GM12872 (cell line): ENCODE results near the gene BEX1.

Source experiments
- CTCF ChIP-seq: IDR thresholded peaks from 3 replicates; pipeline ENCODE4 v1.5.1; 2011; ENCODE audit warnings: low read depth, mild to moderate bottlenecking, low read length, moderate library complexity; ENCODE audit not compliant: insufficient read depth

The BEX1 gene

DNA sequence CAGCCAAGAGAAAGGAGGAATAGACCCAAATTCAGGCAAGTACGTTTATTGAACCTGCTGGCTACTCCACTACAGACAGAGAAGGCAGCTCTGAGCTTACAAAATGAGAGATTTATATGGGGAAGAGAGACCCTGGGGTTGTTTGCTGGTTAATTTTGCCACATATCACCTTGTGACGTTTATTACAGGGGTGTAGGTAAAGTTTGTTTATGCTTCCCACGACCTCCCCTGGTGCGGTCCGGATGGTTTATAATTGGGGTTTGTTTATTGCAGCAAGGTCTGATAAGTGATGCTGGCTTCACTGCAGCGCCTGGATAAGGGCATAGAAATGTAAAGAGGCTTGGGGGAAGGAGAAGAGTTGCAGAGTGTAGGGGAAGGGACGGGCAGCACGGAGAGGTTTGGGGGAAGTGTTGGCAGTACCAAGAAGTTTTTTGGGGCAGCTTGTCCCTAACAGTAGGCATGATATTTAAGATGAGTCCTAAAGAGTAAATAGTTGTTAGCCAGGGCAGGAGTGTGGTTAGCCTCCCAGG is 12.6 kb downstream of the BEX1 start:
- no peak for TF ChIP-seq CTCF

GRCh38 chrX:103017542-103017941 is 46.4 kb downstream of the BEX1 start:
- no peak for TF ChIP-seq CTCF

GRCh38 chrX:103012945-103013344 is 51.0 kb downstream of the BEX1 start:
- TF ChIP-seq CTCF = no peak
